Measurements from ENCODE around the gene MLXIP. TPM values are rescaled to one million over a fixed set of nuclear protein-coding genes. Genes with fewer than 3 reads are reported as not detected.

The MLXIP gene
- total RNA-seq, 4 donors from 2014 or later, result 19.8 to 37.1 (median 21.4) TPM

GRCh38 chr12:122102331-122102730 lies 23.8 kb downstream of the MLXIP start:
- TF ChIP-seq, protein P1, sequence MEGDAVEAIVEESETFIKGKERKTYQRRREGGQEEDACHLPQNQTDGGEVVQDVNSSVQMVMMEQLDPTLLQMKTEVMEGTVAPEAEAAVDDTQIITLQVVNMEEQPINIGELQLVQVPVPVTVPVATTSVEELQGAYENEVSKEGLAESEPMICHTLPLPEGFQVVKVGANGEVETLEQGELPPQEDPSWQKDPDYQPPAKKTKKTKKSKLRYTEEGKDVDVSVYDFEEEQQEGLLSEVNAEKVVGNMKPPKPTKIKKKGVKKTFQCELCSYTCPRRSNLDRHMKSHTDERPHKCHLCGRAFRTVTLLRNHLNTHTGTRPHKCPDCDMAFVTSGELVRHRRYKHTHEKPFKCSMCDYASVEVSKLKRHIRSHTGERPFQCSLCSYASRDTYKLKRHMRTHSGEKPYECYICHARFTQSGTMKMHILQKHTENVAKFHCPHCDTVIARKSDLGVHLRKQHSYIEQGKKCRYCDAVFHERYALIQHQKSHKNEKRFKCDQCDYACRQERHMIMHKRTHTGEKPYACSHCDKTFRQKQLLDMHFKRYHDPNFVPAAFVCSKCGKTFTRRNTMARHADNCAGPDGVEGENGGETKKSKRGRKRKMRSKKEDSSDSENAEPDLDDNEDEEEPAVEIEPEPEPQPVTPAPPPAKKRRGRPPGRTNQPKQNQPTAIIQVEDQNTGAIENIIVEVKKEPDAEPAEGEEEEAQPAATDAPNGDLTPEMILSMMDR (IDR thresholded peaks at IDR 0.05; ENCODE audit: low read depth), result no peak

GRCh38 chr12:122104844-122105243 lies 26.3 kb downstream of the MLXIP start:
- TF ChIP-seq, protein P1 (IDR thresholded peaks at IDR 0.05; ENCODE audit: low read depth), result no peak

DNA sequence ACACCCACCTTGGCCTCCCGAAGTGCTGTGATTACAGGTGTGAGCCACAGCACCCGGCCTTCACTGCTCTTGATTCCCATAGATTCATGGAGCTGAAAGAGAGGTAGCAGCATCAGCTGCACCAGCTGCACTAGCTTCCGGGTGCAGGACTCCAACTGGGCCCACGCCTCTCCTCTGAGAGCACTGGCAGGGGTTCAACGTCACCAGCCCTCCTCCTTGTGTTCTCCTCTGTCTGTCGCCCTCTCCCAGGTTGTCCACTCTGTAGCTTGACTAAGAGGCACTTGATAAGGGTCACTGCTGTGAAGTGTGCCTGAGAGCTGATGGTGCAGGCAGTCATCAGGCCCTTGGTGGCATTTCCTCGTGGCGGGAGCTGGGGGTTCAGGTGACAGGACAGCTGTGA lies 28.3 kb downstream of the MLXIP start:
- TF ChIP-seq, protein P1 (IDR thresholded peaks at IDR 0.05; ENCODE audit: low read depth), result no peak

DNA sequence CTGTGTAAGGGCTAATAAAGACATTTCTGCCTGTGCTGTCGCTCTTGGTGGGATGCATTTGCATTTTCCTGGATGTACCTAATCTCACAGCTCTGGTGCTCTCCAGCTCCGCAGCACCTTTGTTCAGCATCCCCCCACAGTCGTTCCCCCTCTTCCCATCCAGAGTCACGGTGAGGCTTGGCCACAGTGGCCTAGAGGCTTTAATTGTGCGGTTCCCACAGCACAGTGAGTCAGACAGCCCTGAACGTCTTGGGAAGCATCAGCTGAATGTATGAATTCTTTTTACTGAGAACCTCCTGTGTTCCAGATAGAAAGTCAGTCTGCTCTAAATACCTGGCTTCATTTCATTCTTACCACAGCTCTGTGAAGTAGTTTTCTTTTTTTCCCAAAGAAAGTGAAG lies 28.7 kb downstream of the MLXIP start:
- TF ChIP-seq, protein P1 (IDR thresholded peaks at IDR 0.05; ENCODE audit: low read depth), result no peak

DNA sequence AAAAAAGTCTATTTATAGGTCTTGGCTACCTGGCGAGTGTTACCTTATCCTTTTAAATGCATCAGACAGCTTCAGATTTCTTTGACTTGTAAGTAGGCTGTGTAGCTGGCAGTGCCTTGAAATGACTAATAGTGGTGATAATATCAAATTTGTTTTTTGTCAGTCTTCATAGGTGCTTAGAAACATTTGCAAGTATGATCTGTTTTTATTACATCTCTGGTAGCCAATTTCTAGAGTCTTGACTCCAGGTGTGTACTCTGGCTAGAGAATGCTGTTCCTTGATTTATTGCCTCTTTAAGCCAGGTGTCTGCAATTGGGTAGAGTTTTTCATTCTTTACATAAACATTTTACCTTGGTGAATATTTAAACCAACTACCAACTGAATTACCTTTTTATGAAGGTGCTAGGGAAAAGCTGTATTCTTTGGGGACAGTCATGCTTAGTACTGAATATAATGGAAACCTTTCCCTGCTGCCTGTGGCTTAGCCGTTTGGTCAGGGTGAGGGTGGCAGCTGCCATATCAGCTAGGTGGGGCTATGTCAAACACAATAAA lies 32.6 kb downstream of the MLXIP start:
- TF ChIP-seq, protein P1 (IDR thresholded peaks at IDR 0.05; ENCODE audit: low read depth), result no peak

DNA sequence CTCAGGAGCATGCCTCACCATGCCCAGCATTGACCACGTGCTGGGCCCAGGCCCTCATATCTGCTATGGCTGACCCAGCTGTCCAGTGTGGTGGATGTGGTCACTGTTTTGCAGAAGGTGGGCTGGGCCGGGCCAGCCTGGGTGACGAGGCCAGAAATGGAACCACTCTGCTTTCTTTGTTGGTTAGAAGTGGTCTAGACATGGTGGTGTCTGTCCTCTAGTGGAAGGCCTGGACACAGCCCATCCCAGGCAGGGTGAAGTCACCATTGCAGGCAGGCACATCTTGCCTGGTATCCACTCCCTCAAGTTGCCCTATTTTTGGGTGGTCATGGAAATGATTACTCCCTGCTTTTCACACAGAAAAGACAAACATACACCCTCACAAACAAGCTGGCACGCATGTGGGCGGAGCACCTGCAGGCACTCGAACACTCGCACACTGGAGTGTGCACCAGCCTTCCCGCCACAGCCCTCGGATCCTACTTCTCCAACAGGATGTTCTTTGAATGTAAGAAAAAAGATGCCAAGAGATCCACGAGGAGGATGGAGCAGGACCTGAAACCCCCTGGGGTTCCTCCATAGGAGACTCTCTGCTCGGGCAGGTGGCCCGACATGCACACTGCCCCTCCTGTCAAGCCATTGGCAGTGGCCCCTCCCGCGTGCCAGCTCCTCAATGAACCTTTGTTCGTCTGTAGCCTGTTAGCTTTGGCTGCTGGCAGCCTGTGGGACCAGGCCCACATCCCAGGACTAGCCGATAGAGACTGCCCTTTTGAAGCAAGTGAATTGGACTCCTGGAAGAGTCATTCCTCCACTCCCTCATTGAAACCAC lies 38.4 kb downstream of the MLXIP start:
- TF ChIP-seq, protein P1 (IDR thresholded peaks at IDR 0.05; ENCODE audit: low read depth), result no peak

DNA sequence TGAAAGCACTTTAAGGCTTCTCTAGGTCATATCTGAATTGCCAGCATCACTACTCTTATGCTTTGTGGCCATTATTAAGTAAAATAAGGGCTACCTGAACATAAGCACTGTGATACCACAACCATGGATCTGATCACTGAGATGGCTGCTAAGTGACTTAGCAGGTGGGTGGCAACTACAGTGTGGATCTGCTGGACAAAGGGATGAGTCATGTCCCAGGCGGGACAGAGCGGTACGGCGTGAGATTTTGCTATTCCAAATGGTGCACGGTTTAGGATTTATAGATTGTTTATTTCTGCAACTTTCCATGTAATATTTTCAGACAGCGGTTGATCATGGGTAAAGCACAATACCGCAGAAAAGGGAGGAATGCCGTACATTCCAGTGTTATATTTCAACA lies 39.4 kb downstream of the MLXIP start:
- TF ChIP-seq, protein P1 (IDR thresholded peaks at IDR 0.05; ENCODE audit: low read depth), result no peak
